ENCODE data around the gene GMDS.

Gene GMDS

GRCh38 chr6:1965596-1966224 lies 279.7 kb downstream of the GMDS start:
- DNase-seq: no peak
- Histone ChIP-seq H3K4me2 (ENCODE audit: low read length, poor library complexity, severe bottlenecking) (no peak overlapping the region), H2BK12ac (ENCODE audit: low read length in 2 of 2) (no peak overlapping the region), H3K4ac (ENCODE audit: low read depth in 1 of 2, low read length in 2 of 2) (no peak overlapping the region), H2BK15ac (ENCODE audit: low read depth, poor library complexity, severe bottlenecking) (no peak overlapping the region), H2AFZ (ENCODE audit: low read depth, low read length) (no peak overlapping the region), H4K8ac (ENCODE audit: low read length) (no peak overlapping the region), H3K27me3 (ENCODE audit: control insufficient read depth in 1 of 2, insufficient read depth in 1 of 2, low read length in 2 of 2) (no peaks in the 10 kb centered on the region), H3K14ac (ENCODE audit: low read length in 2 of 2) (no peak overlapping the region), H3K4me1 (ENCODE audit: control insufficient read depth, insufficient read depth, low read depth, low read length) (peaks cover 2% of the 10 kb centered on the region), H3K18ac (ENCODE audit: low read depth in 1 of 2, low read length in 2 of 2) (no peak overlapping the region), H3K9ac (ENCODE audit: low read length) (no peak overlapping the region), H3K36me3 (ENCODE audit: control insufficient read depth in 1 of 2, insufficient read depth in 2 of 2, low read depth in 1 of 2, low read length in 2 of 2) (peaks cover 0 to under 1% of the 10 kb centered on the region in 2 experiments), H3K9me3 (ENCODE audit: control insufficient read depth, low read length) (no peaks in the 10 kb centered on the region), H3K4me3 (ENCODE audit: insufficient read depth in 1 of 2, low read depth in 1 of 2, low read length in 2 of 2) (no peak overlapping the region), H2BK5ac (ENCODE audit: low read depth, low read length, poor library complexity, severe bottlenecking) (no peak overlapping the region), H4K91ac (ENCODE audit: low read length) (no peak overlapping the region), H3K23ac (ENCODE audit: low read length in 2 of 2) (no peak overlapping the region), H3K27ac (ENCODE audit: low read length, poor library complexity, severe bottlenecking) (no peak overlapping the region), H2BK120ac (ENCODE audit: low read depth, low read length) (no peak overlapping the region), H3K79me1 (replicated peaks; ENCODE audit: low read length, poor library complexity, severe bottlenecking) (peaks cover 8% of the 10 kb centered on the region), H2AK5ac (ENCODE audit: low read length, severe bottlenecking) (no peak overlapping the region)
- WGBS: 77% methylated on average over 5 of the region's 6 CpGs

GRCh38 chr6:1963596-1963995 lies 281.8 kb downstream of the GMDS start:
- no peak overlapping the region for H4K91ac ChIP-seq (ENCODE audit: low read length)
- no peaks in the 10 kb centered on the region for H3K9me3 ChIP-seq (ENCODE audit: control insufficient read depth, low read length)
- 93% methylated on average over 2 of the region's 2 CpGs for WGBS
- no peak overlapping the region for H3K4ac ChIP-seq (ENCODE audit: low read depth in 1 of 2, low read length in 2 of 2)
- peaks cover 2% of the 10 kb centered on the region for H3K4me1 ChIP-seq (ENCODE audit: control insufficient read depth, insufficient read depth, low read depth, low read length)
- no peak overlapping the region for H3K4me3 ChIP-seq (ENCODE audit: insufficient read depth in 1 of 2, low read depth in 1 of 2, low read length in 2 of 2)
- H4K8ac ChIP-seq (ENCODE audit: low read length): no peak overlapping the region
- peaks cover 0 to 3% of the 10 kb centered on the region in 2 experiments for H3K36me3 ChIP-seq (ENCODE audit: control insufficient read depth in 1 of 2, insufficient read depth in 2 of 2, low read depth in 1 of 2, low read length in 2 of 2)
- no peak overlapping the region for H3K27ac ChIP-seq (ENCODE audit: low read length, poor library complexity, severe bottlenecking)
- H3K79me1 ChIP-seq (replicated peaks; ENCODE audit: low read length, poor library complexity, severe bottlenecking): peaks cover 5% of the 10 kb centered on the region
- H3K9ac ChIP-seq (ENCODE audit: low read length): no peak overlapping the region
- H2BK5ac ChIP-seq (ENCODE audit: low read depth, low read length, poor library complexity, severe bottlenecking): no peak overlapping the region
- no peak overlapping the region for H2AK5ac ChIP-seq (ENCODE audit: low read length, severe bottlenecking)
- H3K27me3 ChIP-seq (ENCODE audit: control insufficient read depth in 1 of 2, insufficient read depth in 1 of 2, low read length in 2 of 2): no peaks in the 10 kb centered on the region
- no peak overlapping the region for H3K14ac ChIP-seq (ENCODE audit: low read length in 2 of 2)
- H2BK15ac ChIP-seq (ENCODE audit: low read depth, poor library complexity, severe bottlenecking): no peak overlapping the region
- no peak overlapping the region for H3K18ac ChIP-seq (ENCODE audit: low read depth in 1 of 2, low read length in 2 of 2)
- H2BK120ac ChIP-seq (ENCODE audit: low read depth, low read length): no peak overlapping the region
- no peak for DNase-seq
- H3K23ac ChIP-seq (ENCODE audit: low read length in 2 of 2): no peak overlapping the region
- H3K4me2 ChIP-seq (ENCODE audit: low read length, poor library complexity, severe bottlenecking): no peak overlapping the region
- no peak overlapping the region for H2AFZ ChIP-seq (ENCODE audit: low read depth, low read length)
- H2BK12ac ChIP-seq (ENCODE audit: low read length in 2 of 2): no peak overlapping the region

- H3K14ac ChIP-seq (ENCODE audit: low read length in 2 of 2): no peak overlapping the region
- no peak overlapping the region for H4K91ac ChIP-seq (ENCODE audit: low read length)
- H3K18ac ChIP-seq (ENCODE audit: low read depth in 1 of 2, low read length in 2 of 2): no peak overlapping the region
- no peak overlapping the region for H3K4me3 ChIP-seq (ENCODE audit: insufficient read depth in 1 of 2, low read depth in 1 of 2, low read length in 2 of 2)
- H3K9me3 ChIP-seq (ENCODE audit: control insufficient read depth, low read length): no peaks in the 10 kb centered on the region
- DNase-seq: no peak
- no peak overlapping the region for H3K4me2 ChIP-seq (ENCODE audit: low read length, poor library complexity, severe bottlenecking)
- H3K4ac ChIP-seq (ENCODE audit: low read depth in 1 of 2, low read length in 2 of 2): no peak overlapping the region
- no peak overlapping the region for H2AK5ac ChIP-seq (ENCODE audit: low read length, severe bottlenecking)
- H2BK15ac ChIP-seq (ENCODE audit: low read depth, poor library complexity, severe bottlenecking): no peak overlapping the region
- no peak overlapping the region for H3K27ac ChIP-seq (ENCODE audit: low read length, poor library complexity, severe bottlenecking)
- no peak overlapping the region for H3K9ac ChIP-seq (ENCODE audit: low read length)
- no peak overlapping the region for H2BK5ac ChIP-seq (ENCODE audit: low read depth, low read length, poor library complexity, severe bottlenecking)
- no peak overlapping the region for H2BK120ac ChIP-seq (ENCODE audit: low read depth, low read length)
- 100% methylated on average over 1 of the region's 3 CpGs for WGBS
- no peaks in the 10 kb centered on the region for H3K27me3 ChIP-seq (ENCODE audit: control insufficient read depth in 1 of 2, insufficient read depth in 1 of 2, low read length in 2 of 2)
- H2BK12ac ChIP-seq (ENCODE audit: low read length in 2 of 2): no peak overlapping the region
- H3K79me1 ChIP-seq (replicated peaks; ENCODE audit: low read length, poor library complexity, severe bottlenecking): peaks cover 5% of the 10 kb centered on the region
- no peak overlapping the region for H3K23ac ChIP-seq (ENCODE audit: low read length in 2 of 2)
- H2AFZ ChIP-seq (ENCODE audit: low read depth, low read length): no peak overlapping the region
- peaks cover 2% of the 10 kb centered on the region for H3K4me1 ChIP-seq (ENCODE audit: control insufficient read depth, insufficient read depth, low read depth, low read length)
- H3K36me3 ChIP-seq (ENCODE audit: control insufficient read depth in 1 of 2, insufficient read depth in 2 of 2, low read depth in 1 of 2, low read length in 2 of 2): peaks cover 0 to 3% of the 10 kb centered on the region in 2 experiments
- no peak overlapping the region for H4K8ac ChIP-seq (ENCODE audit: low read length)
Measured at GRCh38 chr6:1962201-1962600, 283.2 kb downstream of the GMDS start.

GRCh38 chr6:1960486-1961142 lies 284.8 kb downstream of the GMDS start:
- Histone ChIP-seq H3K27me3 (ENCODE audit: control insufficient read depth in 1 of 2, insufficient read depth in 1 of 2, low read length in 2 of 2) (no peaks in the 10 kb centered on the region), H3K9me3 (ENCODE audit: control insufficient read depth, low read length) (no peaks in the 10 kb centered on the region), H3K9ac (ENCODE audit: low read length) (no peak overlapping the region), H4K91ac (ENCODE audit: low read length) (no peak overlapping the region), H2BK12ac (ENCODE audit: low read length in 2 of 2) (no peak overlapping the region), H2AFZ (ENCODE audit: low read depth, low read length) (no peak overlapping the region), H3K4me2 (ENCODE audit: low read length, poor library complexity, severe bottlenecking) (no peak overlapping the region), H3K4ac (ENCODE audit: low read depth in 1 of 2, low read length in 2 of 2) (no peak overlapping the region), H2BK120ac (ENCODE audit: low read depth, low read length) (no peak overlapping the region), H4K8ac (ENCODE audit: low read length) (no peak overlapping the region), H3K27ac (ENCODE audit: low read length, poor library complexity, severe bottlenecking) (no peak overlapping the region), H2BK5ac (ENCODE audit: low read depth, low read length, poor library complexity, severe bottlenecking) (no peak overlapping the region), H3K79me1 (replicated peaks; ENCODE audit: low read length, poor library complexity, severe bottlenecking) (peaks cover 4% of the 10 kb centered on the region), H3K14ac (ENCODE audit: low read length in 2 of 2) (no peak overlapping the region), H3K18ac (ENCODE audit: low read depth in 1 of 2, low read length in 2 of 2) (no peak overlapping the region), H3K4me1 (ENCODE audit: control insufficient read depth, insufficient read depth, low read depth, low read length) (peaks cover 3% of the 10 kb centered on the region), H3K4me3 (ENCODE audit: insufficient read depth in 1 of 2, low read depth in 1 of 2, low read length in 2 of 2) (no peak overlapping the region), H3K36me3 (ENCODE audit: control insufficient read depth in 1 of 2, insufficient read depth in 2 of 2, low read depth in 1 of 2, low read length in 2 of 2) (peaks cover 0 to 3% of the 10 kb centered on the region in 2 experiments), H2BK15ac (ENCODE audit: low read depth, poor library complexity, severe bottlenecking) (no peak overlapping the region), H2AK5ac (ENCODE audit: low read length, severe bottlenecking) (no peak overlapping the region), H3K23ac (ENCODE audit: low read length in 2 of 2) (no peak overlapping the region)
- 95% methylated on average over 12 of the region's 13 CpGs for WGBS
- DNase-seq: no peak

All from mesenchymal stem cell (in vitro differentiated cells and primary cell).